HG03439 (cell line): ENCODE measurements around the gene BDNF.
A peak's percentile ranks its signal among the peaks of the same experiment; 100 is the strongest.

Source experiments
- ATAC-seq: cut with Tn5 transposase; IDR thresholded peaks from one replicate; pipeline ENCODE4 v1.9.1; 2021; ENCODE audit warnings: mild to moderate bottlenecking, moderate library complexity; ENCODE audit not compliant: unreplicated experiment

The BDNF gene

DNA sequence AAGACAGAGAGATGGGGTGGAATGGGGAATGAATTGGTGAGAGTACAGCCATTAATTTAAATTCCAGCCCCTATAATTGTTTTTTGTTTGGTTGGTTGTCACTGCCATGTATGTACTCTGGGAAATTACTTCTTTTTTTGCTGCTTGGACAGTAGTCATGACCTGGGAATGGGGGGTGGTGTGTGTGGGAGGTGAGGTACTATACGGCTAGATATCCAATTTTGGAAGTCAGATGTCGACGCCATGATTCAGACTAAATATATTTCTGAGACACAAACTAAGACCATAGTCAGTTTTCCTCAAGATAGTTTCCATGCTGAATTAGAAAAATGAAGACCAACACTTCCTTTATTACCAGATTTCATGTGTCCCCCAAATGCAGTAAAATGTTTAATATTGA lies 7.4 kb upstream of the BDNF start:
- no peak for ATAC-seq

DNA sequence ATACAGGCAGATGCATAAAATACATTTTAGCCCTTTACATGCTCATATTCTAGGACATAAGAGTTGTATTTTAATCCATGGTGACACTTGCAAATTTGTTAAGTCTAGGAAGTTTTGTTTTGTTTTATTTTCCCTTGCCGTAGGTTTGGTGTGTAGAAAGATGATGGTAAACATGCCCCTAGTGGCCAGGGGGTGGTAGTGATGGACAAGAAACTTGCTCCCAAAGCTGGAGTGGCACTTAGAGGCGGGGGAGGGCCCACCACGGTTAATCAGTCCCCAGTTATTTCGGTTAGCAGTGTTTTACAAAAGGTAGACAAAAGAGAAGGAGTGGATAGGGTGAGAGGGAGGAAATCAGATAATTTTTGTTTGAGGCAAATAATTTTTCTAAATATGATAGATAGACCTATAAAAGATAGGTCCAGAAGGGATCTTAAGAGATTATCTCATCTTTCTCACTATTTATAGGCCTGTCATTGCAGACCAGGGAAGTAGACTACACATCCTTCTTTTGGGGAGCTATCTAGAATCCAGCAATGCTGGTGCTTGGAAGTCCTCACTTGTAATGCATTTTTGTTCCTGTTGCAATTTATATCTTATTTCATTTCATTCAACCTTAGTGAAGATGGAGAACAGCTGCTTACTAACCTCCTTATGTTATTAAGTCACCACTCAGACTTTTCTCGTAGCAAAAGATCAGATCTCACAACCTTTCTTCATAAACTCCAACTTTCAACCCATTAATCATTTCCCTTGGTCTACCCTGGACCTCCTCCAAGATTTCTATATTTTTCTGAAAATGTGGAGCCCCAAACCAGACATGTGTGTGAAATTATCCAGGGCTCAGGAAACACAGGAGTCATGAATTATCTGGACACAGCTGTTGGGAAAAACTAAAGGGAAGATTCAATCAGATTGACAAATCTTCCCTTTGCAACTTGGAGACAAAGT lies 5.9 kb upstream of the BDNF start:
- peak; percentile 81 for ATAC-seq

DNA sequence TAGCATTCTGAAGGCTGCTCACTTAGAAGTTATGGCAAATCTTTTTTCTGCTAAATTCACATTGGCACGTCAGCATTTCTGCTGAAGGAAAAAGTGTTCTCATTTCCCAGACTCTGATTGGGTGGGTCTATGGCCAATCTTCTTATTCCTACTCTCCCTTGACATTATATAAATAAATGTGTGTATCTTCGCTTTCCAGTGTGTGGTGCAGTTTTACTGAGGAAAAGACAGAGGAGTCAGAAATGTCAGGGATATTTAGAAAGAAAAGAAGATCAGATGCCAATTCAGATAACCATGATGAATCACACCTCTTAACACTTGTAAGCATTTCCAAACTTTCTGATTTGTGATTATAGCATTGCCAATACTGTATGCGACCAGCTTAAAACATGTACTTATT lies 3.2 kb upstream of the BDNF start:
- ATAC-seq, result no peak

DNA sequence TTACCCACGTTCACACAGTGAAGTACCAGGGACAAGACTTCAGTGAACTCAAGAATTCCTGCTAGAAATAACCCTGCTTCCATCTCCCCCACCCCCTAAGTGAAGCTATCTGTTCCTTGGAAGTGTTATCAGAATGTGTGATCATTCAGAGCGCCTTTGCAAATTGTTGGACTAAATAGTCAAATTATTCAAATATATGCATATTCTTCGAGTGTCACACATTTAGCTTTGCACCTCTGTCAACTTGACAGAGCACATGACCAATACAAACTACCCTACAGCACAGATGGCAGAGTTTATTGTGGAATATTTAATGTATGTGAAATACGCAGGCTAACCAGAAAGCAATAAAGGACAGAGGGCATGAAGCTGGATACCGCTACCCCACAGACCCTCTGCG lies 2.6 kb upstream of the BDNF start:
- no peak for ATAC-seq

DNA sequence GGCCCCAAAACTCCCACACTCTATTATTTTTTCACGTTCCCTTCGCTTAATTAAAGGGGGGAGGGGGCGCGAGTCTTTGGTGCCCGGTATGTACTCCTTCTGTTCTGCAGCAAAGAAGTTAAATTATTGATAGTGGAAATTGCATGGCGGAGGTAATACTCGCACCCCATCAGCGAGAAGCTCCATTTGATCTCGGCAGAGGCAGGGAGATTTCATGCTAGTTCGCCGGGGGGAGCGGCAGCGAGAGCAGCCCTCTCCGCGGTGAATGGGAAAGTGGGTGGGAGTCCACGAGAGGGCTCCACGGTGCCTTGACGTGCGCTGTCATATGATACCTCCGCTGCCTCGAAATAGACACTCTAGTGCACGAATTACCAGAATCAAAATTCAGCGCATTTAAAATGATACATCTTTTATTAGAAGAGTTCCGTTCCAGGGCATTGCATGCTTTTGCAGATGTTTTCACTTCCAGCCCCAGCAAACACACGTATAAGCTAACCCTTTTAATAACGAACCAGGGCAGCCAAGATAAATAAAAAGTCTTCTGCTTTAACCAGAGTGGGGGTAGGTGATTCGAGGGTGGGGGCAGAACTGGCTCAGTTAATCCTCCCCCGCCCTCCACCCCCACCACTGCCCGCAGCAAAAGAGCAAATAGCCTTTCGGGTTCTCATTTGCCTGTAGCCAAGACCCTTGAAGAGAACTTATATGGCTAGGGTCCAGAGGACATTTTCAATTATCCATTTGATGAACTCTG lies 1.3 kb upstream of the BDNF start:
- ATAC-seq, result no peak

DNA sequence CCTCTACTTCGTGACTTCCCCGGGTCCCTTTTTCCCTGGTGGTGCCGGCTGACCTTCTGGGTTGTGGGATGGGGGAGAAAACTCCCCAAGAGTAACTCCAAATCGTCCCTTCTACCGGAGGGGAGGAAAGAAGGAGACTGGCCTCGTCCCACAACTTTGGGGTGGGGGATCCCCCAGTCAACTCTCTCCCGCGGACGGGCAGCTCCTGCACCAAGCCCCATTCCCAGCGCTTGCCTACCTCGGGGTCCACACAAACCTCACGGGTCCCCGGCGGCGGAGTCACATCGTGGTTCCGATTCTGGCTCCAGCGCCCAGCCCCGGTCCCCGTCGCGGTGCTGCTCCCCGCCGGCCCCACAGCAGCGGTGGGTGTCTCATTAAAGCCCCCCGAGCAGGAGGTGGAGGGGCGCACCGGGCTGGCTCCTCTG lies 317 bp downstream of the BDNF start:
- ATAC-seq, result no peak

DNA sequence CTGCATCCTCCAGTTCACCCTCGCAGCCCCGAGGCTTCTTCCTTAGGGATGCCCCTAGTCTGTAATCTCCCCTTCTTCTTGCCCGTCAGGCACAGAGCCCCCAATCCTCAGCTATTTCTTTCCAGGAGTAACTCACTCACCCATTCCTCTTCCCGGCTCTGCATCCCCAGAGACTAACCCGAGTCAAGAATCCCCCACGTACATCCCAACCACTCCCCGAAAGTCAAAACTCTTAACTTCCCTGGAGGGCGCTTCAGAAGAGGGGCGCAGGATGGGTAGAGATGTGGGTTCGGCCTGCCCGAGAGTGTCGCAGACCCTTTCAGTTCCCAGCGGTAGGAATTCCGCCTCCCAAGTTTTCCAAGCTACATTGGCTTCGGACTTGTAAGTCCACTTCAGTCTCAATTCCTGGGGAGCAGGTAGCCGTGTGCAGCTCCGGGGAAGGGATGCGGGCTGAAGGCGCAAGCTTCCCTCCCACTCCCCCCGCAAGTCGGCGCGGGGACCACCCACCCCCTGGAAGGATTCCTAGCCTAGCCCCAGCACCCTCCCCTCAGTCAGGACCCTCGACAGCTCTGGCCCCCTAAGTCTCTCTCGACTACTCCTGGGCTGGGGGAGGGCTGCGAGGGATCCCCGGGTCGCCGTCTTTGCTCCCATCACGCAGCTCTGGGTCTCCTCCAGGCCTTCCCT lies 871 bp downstream of the BDNF start:
- no peak for ATAC-seq

DNA sequence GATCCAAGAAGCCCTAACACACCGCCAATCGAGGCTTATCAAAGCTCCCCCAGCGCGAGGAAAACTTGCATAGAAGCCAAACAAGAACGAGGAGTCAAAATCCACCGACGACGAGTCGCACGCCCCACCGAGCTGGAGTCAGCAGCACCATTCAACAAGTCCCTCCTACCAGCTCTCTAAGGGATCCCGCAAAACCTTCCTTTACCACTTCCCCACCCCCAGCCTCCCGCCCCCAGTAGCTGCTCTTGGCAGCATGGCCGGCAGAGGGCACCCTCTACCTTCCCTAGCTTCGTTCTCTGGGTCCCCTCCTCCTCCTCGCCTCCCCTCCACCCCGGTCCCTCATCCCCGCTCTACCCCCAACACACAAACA lies 1.4 kb downstream of the BDNF start:
- peak; percentile 59 for ATAC-seq

DNA sequence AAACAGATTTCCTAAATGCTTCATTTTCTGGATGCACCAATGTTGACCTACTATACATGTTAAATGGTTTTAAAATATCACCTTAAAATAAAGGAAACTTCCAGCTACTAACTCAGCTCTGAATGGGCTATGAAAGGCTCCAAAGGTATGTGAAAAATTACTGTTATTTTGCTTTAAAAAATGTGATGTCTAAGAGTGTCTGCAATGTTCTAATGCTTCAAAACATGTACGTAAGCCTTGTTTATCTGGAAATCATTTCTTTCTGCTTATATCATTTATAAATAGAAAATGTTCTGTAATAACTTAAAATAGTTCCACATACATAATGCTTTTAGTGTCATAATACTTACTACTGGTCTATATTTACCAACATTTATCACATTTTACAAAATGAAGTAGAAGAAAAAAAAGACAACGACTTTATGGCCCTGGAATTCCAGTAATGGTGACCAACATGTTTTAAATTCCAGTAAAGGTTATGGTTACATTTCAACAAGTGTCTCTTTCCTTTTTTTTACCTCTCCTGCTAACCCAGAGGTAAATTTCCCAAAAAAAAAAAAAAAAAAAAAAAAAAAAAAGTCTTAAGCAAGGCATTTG lies 2.5 kb downstream of the BDNF start:
- no peak for ATAC-seq

DNA sequence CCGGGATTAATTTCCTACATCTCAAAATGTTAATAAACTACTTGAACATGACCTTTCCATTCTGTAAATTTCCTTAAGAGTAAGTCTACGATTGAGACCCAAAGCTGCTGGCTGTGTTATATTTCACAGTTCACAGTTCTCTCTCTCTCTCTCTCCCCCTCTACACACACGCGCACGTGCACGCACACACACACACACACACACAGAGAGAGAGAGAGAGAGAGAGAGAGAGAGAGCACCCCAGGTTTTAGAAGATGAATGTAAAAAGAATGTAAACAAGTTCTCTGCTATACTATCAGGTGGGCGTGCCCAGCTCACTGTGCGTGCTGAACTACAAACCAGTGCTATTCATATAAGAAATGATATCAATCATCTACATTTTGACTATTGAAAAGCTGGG lies 3.3 kb downstream of the BDNF start:
- ATAC-seq, result no peak

DNA sequence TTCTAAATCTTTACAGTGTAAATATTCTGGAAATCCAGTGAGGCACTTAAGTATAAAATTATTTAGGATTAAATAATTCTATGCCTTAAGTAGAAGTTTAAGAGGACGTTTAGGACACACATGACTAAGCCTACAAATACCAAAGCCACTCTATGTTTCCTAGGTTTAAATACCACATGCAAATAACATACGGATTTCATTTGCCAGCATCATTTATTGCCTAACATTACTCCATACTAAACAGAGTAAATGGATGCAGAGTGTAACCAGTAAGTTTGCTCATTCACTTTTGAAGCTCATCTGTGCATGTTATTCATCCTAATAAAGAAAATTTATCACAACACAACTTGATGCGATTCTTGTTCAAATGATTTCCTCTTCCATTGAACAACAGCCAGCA lies 4.1 kb downstream of the BDNF start:
- no peak for ATAC-seq

DNA sequence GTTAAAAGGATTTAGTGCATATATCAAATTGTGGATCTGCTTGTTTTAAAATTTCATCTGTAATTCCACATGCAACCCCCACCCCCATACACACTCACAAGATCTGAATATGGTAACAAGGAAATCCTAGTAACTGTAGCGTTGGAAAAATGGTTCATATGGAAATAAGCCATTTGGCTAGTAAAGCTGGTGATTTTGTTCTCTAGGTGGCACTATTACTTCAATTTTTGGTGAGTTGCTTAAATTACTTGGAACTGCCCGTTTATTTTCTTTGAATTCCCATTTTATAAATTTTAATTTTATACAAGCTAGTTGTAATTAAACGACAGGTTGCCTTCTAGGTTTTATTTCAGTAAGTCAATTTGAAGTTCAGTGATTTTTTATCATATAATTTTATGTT lies 5.3 kb downstream of the BDNF start:
- no peak for ATAC-seq

DNA sequence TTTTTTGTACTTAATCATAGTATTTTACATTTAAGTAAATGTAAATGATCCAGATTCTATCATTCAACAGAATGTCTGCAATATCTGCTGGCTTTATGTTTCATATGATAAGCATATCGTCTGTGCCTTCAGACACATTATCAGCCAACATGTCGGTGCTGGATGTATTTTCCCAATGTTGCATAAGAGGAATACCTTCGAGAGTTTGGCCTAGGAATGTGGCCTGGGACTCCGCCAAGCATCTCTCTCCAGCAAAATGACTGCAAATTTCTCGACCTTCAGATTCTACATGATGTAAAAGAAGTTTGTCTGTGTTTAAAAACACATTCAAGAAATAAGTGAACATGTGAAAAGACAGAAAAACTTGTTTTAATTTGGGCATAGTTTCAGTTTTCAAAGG lies 6.9 kb downstream of the BDNF start:
- no peak for ATAC-seq

DNA sequence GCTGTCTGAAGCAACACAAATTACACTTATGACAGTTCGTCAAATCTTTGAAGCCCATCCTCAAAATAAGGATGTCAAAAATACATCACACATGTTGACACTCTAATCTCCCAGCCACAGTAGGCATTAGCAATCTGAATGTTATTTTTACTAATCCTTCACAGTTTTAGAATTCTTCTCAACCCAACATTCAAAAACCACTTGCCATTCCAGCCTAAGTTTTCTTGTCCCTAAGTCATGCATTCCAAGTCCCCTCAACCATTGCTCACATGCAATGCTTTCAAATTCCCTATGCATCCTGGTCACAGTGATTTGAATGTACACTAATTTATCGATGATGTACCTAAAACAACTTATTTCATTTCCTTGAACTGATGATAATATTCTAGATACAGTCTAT lies 7.5 kb downstream of the BDNF start:
- ATAC-seq, result no peak

DNA sequence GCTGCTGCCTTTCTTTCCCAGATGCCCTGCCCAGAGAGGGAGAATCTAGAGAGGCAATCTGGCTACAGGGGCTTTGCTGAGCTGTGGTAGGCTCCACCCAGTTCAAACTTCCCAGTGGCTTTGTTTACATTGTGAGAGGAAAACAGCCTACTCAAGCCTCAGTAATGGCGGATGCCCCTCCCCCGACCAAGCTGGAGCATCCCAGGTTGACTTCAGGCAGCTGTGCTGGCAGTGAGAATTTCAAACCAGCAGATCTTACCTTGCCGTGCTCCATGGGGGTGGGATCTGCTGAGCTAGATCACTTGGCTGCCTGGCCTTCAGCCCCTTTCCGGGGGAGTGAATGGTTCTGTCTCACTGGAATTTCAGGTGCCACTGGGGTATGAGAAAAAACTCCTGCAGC lies 12.2 kb downstream of the BDNF start:
- ATAC-seq, result no peak

DNA sequence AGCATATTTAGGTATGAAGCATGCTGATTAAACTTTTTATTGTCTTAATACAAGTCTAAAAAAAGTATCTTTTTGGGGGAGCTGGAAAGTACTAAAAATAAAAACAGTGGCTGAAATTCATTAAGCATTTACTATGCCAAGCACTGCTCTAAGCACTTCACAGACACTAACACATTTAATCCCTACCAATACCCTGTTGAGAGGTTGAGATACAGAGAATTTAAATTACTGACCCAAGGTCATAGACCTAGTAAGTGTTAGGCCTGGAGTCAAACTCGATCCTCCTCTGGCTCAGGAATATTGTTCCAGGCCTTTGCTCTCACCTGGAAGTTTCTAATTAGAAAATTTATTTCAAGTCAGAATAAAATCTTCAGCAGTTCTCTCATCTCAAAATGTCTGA lies 18.6 kb downstream of the BDNF start:
- ATAC-seq, result no peak

DNA sequence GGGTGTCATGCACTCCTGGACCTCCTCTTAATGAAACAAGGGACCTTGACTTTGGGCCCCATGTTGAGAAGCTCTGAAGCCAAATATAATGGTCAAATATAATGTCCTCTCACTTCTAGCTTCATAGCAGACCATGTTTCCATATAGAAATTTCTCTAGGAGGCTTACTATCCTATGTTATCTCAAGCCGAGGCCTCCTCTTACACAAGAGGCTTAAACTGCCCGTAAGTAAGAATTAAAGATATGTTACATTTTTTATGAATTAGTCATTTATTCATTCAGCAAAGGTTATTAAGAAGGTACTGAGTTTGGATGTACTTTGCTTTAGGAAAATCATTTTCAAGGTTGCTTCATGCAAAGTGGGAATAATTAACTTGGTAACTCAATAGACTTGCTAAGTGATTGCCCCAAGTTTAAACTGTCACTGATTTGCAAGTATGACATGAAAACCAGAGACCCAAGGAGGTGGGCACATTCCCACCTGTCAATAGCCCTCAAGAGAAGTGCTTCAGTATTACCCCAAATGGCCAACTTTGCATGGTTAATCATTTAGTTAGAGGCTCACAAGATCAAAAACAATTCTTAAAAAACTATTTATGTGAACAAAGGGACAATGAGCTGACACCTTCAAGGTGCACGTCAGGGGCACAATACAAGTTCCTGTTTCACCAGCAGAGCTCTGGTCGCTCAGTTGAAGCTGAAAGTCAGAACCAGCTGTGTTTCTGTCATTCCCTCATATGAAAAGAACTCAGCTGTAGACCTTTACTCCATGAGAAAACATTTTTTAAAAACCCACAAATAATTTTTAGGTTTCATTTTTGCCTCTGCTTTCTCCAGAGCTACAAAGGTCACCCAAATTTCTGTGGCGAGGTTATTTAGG lies 20.9 kb downstream of the BDNF start:
- ATAC-seq, result no peak

DNA sequence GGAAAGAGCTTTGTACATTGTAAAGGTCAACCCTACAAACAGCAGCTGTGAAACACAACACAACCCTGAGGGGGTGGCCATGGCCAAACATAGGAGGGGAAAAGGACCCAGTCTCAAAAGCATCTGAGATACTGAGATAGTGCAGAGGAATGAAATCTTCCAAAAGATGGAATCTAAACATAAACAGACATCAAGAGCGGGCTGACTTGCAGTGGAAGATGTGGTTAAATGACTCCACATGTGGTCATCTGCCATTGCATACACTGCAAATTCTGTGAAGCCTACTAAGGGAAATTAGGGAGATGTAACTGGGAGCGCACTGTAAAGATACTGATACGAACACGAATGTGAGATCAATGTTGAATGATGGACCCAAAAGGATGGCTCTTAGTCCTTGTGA lies 22.0 kb downstream of the BDNF start:
- no peak for ATAC-seq

DNA sequence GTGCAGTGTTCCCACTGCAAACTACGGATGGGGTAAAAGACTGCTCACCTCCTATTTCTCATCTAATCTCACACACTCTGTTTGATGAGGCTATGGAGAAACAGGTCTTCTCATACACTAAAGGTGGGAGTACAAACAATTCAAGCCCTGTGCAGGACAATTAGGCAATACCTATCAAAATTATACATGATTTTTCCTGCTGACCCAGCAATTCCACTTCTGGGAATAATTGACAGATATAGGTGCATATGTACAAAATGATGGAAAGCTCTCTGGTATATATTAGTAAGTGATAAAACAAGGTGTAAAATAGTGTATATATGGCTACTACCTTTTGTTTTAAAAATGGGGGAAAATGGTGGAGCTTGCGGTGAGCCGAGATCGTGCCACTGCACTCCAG lies 23.1 kb downstream of the BDNF start:
- ATAC-seq, result no peak

DNA sequence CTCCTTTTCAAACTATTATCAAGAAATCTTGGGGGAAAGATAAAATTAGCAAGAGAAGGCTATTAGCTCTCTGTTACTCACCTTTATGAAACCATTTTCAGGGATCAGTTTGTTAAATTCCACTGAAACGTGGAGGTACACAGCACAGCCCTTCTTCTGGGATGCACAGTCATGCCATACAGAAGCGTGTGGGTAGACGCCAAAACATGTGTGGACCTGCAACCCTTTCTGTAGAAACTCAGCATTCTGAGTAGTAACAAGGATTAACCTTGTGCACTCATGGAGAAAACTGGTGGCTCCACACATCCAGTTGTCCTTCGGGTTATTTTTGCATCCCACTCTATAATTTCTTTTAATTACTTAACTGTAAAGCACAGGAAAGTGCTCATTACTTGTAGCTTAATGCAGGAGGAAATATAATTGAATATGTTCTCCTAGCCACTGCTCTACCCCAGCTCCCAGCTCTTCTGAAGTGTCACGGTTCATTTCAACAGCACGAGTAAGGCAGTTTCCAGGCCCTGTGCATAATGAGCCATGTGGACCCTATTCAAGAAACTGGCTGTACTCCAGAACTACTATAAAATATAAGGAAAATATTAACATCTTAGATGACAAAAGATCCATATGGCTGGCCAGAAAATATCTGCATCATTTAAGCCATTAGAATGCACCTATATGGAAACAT lies 26.1 kb downstream of the BDNF start:
- ATAC-seq, result no peak
